C4-2B (cell line): ENCODE results near the gene BRWD1.

Experiments used
- CTCF ChIP-seq: fragments of 450-650 bp; conservative IDR thresholded peaks from 2 replicates; pipeline ENCODE4 v1.5.1; 2017; ENCODE audit warnings: mild to moderate bottlenecking
- ZFX ChIP-seq: fragments of 450-650 bp; IDR thresholded peaks from 2 replicates; pipeline ENCODE4 v1.6.1; 2017

DNA sequence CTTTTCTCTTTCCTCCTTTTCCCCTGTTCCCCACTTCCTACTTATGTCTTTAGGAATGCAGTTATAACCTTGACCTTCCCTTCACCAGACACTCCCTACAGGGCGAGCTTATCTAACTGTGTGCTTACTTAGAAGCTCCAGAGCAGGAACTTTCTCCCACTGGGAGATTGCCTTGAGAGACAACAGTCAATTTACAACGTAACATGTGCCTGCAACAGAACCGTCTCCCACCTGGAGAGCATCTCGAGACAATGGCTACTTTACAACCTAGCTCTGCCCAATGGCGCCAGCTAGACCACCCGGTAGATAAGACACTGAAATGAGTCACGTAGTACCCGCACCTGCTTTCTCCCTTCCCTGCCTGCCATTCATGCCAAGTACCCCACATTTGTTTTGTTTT is 18.7 kb upstream of the BRWD1 start:
- TF ChIP-seq CTCF (no peak), ZFX (no peak)
